ENCODE results near the gene UBL5.

GRCh38 chr19:9871626-9872338, 44.1 kb downstream of the UBL5 start:
- TF ChIP-seq CTCF (IDR thresholded peaks at IDR 0.05) (no peak), POLR2A (IDR thresholded peaks at IDR 0.05) (no peak)

All from right lobe of liver (tissue), 4 donors.